Ectodermal cell (in vitro differentiated cells): ENCODE results near the gene CTIF.

Experiments used
- H3K27ac ChIP-seq: 2 replicates; pipeline ENCODE4 v1.7.0; 2013; ENCODE audit warnings: mild to moderate bottlenecking, low read depth, low read length; ENCODE audit not compliant: insufficient read depth, poor library complexity, severe bottlenecking
- H3K27me3 ChIP-seq: 2 replicates; pipeline ENCODE4 v1.7.0; 2013; ENCODE audit warnings: mild to moderate bottlenecking, low read length; ENCODE audit not compliant: insufficient read depth, control insufficient read depth, poor library complexity, severe bottlenecking
- H3K36me3 ChIP-seq: one replicate; pipeline ENCODE4 v1.7.0; 2013; ENCODE audit warnings: low read length; ENCODE audit not compliant: control insufficient read depth, insufficient read depth
- H3K4me1 ChIP-seq: one replicate; pipeline ENCODE4 v1.7.0; 2013; ENCODE audit warnings: low read length; ENCODE audit not compliant: control insufficient read depth, insufficient read depth
- H3K4me3 ChIP-seq: 2 replicates; pipeline ENCODE4 v1.7.0; 2013; ENCODE audit warnings: low read depth, low read length, control low read depth; ENCODE audit not compliant: insufficient read depth
- H3K9me3 ChIP-seq: 2 replicates; pipeline ENCODE4 v1.7.0; 2013; ENCODE audit warnings: mild to moderate bottlenecking, low read length, moderate library complexity; ENCODE audit not compliant: control insufficient read depth
- WGBS, 2 experiments: methylation state at CpG; one replicate each; pipeline ENCODE4 v1.1.7; 2013; ENCODE audit warnings: missing lambda C conversion rate in 2 of 2; 5-methylcytosine and 5-hydroxymethylcytosine counted together

CTIF gene

DNA sequence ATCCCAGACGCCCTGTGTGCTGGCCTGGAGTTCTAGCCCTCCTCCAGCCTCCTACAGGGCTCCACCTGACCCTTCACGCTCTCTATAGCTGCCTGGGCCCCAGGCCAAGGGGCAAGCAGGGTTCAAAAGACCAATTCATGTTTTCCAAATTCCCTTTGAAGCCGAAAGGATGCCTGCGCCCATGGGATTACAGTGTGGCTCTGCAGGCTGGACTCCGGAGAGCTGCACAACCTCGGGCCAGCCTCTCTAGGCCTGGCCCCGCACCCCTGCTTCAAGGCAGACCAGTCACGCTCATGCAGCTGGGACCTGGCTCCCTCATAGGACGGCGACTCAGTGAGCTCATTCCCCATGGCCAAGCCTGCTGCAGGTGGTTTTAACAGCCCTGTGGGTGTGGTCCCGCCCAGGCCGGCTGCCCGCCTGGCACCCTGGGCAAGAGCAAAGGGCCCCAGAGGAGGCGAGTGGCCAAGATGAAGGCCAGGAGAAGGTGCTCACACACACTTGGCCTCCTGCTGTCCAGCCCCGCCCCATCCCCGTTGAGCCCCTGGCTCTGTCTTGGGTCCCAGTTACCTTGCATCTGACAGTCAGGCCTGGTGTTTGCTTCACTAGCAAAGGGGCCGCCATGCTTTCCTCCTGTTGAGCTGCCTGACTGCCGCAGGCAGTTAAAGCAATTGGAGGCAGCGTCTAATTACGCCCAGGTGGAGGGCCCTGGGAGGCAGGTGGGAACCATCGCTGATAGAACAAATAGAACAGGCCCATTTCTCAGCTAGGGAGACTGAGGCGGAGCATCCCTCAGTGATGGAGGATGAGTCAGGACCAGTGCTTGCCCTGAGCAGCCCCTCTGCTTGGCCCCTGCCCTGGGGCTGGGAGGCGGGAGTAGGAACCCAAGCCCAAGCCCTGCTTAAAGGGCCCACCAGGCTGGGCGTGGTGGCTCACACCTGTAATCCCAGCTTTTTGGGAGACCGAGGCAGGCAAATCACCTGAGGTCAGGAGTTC, 355.1 kb downstream of the CTIF start:
- Histone ChIP-seq H3K4me3 (no peak overlapping the region), H3K4me1 (peaks cover 23% of the 10 kb centered on the region), H3K9me3 (no peaks in the 10 kb centered on the region), H3K27me3 (no peaks in the 10 kb centered on the region), H3K27ac (no peak overlapping the region), H3K36me3 (no peaks in the 10 kb centered on the region)
- 85 to 88% methylated on average over 25 of the region's 25 CpGs for WGBS, 2 experiments

DNA sequence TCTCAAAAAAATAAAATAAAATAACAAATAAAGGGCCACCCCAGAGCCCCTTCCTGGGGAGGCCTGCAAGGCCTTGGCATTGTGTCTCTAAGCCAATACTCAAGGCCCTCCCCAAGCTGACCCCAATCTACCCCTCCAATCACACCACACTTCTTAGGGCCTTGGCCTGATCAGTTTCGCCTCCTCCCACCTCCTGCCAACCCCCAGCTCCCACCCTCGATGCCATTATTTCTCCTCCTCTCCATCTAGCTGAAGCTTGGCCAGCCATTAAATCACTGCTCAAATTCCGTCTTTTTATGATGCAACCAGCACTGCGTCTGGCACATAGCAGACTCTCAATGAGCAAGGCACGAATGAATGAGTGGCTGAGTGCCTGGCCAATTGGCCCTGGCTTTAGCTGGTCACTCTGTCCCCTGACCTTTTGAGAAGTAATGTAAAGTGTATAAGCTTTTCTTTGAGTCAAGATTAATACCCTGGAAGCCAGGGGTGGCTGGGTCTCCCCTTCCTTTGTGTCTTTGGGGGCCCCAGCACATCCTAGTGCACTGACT, 356.0 kb downstream of the CTIF start:
- H3K4me1 ChIP-seq = peaks cover 13% of the 10 kb centered on the region
- H3K27me3 ChIP-seq = no peaks in the 10 kb centered on the region
- WGBS, 2 experiments = 91 to 95% methylated on average over 5 of the region's 5 CpGs
- no peaks in the 10 kb centered on the region for H3K9me3 ChIP-seq
- H3K4me3 ChIP-seq = no peak overlapping the region
- no peak overlapping the region for H3K27ac ChIP-seq
- no peaks in the 10 kb centered on the region for H3K36me3 ChIP-seq

DNA sequence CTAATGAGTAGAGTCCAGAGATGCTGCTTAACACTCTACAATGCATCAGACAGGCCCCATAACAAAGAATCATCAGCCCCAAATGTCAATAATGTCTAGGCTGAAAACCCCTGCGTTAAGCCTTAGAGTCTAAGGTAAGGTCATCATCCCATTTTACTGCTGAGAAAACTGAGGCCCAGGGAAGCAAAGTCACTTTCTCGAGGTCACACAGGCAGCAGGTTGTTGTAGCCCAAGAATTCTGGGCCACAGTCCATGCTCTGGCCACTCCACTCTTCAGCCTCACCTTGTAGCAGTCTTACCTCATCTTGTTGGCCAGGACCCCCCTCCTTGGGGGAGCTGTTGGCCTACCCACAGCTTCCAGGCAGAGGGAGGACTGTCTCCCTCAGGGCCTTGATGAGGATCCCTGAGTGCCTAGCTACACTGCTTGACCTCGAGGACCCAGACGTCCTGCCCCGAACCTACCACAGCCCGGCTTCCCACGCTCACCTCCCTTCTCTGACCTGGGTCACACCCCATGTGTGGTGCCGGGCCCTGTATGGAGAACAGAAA, 357.6 kb downstream of the CTIF start:
- Histone ChIP-seq H3K27me3 (no peaks in the 10 kb centered on the region), H3K4me1 (peaks cover 12% of the 10 kb centered on the region), H3K27ac (no peak overlapping the region), H3K36me3 (no peaks in the 10 kb centered on the region), H3K9me3 (no peaks in the 10 kb centered on the region), H3K4me3 (no peak overlapping the region)
- 93% methylated on average over 8 of the region's 8 CpGs for WGBS, 2 experiments

DNA sequence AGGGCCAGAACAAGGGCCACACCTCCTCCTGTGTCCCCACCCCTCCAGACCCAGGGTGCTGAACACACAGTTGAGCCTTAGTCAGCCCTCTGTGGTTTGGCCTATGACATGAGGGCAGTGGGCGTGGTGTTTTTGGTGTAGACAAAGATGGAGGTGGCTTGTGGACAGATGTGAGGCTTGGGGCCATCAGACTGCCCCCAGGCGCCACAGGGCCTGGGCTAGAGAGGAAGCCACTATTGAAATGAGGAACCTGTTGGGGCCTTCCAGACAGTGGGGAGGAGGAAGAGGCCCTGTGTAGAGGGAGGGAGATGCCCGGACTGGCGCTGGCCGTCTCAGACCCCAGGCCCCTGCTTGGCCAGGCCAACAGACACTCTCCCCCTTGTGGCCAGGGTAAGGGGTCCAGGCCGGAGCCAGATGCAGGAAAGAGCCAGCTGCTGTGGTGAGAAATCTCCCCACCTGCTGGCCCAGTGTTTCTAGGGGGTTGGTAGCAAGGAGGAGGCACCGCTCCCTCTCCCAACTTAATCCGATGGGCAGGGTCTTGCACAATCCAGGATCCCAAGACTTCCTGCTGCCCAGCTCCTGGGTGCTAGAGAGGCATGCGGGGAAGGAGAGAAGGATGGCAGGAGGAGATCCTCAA, 358.2 kb downstream of the CTIF start:
- WGBS, 2 experiments = 76% methylated on average over 9 of the region's 9 CpGs
- no peaks in the 10 kb centered on the region for H3K36me3 ChIP-seq
- no peak overlapping the region for H3K27ac ChIP-seq

DNA sequence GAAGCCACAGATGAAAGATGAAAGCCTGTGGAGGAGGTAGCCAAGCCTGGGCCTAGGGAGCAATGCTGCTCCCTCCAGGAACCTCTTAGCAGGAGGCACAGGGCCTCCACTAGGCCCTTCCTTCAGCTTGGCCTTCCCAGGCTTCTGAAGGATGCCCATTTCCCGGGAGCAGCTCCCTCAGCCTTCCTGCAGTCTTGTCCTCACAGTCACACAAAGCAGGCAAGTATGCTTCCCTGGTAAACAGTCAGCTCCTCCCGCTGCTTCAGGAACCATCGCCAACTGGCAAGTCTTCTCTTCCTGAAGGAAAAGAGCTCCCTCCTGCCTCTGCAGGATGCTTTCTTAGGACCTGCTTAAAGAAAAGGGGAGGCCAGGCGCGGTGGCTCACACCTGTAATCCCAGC, 358.7 kb downstream of the CTIF start:
- Histone ChIP-seq H3K36me3 (no peaks in the 10 kb centered on the region), H3K4me1 (peaks cover 12% of the 10 kb centered on the region), H3K27me3 (no peaks in the 10 kb centered on the region), H3K27ac (no peak overlapping the region), H3K9me3 (no peaks in the 10 kb centered on the region), H3K4me3 (no peak overlapping the region)
- 81 to 84% methylated on average over 5 of the region's 5 CpGs for WGBS, 2 experiments

More for the DNA sequence above, 358.2 kb downstream of the CTIF start:
- Histone ChIP-seq H3K9me3 (no peaks in the 10 kb centered on the region), H3K4me1 (peaks cover 12% of the 10 kb centered on the region), H3K27me3 (no peaks in the 10 kb centered on the region), H3K4me3 (no peak overlapping the region)

DNA sequence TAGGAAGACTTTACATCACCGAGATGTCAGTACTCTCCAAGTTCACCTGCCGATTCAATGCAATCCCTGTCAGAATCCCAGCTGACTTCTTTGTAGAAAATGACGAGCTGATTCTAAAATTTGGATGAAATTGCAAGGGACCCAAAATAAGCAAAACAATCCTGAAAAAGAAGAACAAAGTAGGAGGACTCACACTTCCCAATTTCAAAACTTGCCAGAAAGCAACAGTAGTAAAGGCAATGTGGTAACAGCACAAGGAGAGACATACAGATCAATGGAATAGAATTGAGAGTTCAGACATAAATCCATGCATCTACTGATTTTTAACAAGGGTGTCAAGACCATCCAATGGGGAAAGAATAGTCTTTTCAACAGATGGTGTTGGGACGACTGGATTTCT, 359.7 kb downstream of the CTIF start:
- Histone ChIP-seq H3K27me3 (no peaks in the 10 kb centered on the region), H3K9me3 (no peaks in the 10 kb centered on the region), H3K36me3 (no peaks in the 10 kb centered on the region), H3K4me1 (peaks cover 7% of the 10 kb centered on the region), H3K27ac (no peak overlapping the region), H3K4me3 (no peak overlapping the region)
- WGBS, 2 experiments = 97 to 100% methylated on average over 3 to 4 of the region's 4 CpGs

DNA sequence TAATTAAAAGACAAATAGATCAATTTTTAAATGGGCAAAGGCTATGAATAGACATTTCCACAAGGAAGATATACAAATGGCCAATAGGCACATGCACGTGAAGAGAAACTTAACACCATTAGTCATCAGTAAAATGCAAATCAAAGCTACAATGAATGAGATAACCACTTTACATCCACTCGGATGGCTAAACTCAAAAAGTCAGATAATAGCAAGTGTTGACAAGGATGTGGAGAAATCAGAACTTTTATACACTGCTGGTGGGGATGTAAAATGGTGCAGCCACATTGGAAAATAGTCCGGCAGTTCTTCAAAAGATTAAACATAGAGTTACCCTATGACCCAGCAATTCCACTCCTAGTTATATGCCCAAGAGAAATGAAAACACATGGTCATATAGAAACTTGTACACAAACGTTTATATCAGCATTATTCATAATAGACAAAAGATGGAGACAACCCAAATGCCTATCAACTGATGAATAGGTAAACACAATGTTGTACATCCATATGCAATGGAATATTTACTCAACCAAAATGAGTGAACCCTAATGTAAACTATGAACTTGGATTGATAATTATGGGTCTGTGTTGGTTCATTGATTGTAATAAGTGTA, 360.8 kb downstream of the CTIF start:
- Histone ChIP-seq H3K4me1 (no peaks in the 10 kb centered on the region), H3K27ac (no peak overlapping the region), H3K9me3 (no peaks in the 10 kb centered on the region), H3K4me3 (no peak overlapping the region), H3K36me3 (no peaks in the 10 kb centered on the region), H3K27me3 (no peaks in the 10 kb centered on the region)
- 91 to 94% methylated on average over 4 of the region's 4 CpGs for WGBS, 2 experiments

DNA sequence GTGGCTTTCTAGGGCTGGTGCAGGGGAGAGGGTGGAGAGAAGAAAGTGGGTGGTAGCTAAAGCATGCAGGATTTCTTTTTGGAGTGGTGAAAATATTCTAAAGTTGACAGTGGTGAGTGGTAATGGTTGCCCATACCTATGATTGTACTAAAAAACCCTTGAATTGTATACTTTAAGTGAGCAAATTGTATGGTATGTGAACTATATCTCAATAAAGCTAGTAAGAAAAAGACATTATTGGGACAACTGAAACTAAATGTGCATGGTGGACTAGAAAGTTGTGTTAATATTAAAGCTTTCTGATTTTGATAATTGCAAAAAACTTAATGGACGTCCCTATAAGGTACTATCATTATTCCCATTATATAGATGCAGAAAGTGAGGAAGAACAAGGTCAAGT, 361.6 kb downstream of the CTIF start:
- Histone ChIP-seq H3K36me3 (no peaks in the 10 kb centered on the region), H3K4me3 (no peak overlapping the region), H3K4me1 (no peaks in the 10 kb centered on the region), H3K27ac (no peak overlapping the region), H3K9me3 (no peaks in the 10 kb centered on the region), H3K27me3 (no peaks in the 10 kb centered on the region)
- 70% methylated on average over 1 of the region's 1 CpG; no CpG with 5 or more reads in 1 of the 2 experiments for WGBS, 2 experiments

DNA sequence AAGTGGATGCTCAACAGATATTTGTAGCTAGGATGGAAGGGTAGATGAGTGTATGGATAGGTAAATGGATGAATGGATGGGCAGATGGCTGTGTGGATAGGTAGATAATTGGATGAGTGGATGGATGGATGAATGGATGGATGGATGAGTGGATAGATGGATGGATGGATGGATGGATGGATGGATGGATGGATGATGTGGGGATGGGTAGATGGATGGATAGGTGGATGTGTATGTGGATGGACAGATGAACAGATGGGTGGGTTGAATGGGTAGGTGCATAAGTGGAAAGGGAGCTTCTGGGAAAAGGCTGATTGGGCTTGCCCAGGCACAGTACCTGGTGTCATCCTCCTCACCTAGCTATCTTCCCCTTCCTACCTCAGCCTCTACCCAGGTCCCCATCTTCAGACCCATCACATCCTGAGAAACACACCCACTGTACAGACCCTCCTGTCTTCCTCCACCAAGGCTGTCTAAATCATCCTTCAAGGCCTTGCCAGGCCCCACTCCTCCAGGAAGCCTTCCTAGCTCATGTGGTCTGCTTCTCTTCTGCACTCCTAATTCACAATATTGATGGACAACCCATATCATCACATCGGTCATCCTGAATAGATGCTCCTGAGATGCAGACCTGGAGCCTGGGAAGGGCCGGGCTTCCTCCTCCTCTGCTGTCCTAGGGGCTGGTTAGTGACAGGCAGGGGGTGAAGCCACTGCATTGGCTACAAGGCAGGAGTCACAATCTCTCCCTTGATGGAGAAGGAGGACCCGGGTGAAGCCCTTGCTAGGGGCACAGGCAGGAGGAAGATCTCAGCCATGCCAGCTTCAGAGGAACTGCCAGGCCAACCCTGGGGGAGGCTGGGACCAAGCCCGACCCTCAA, 362.6 kb downstream of the CTIF start:
- H3K4me3 ChIP-seq = no peak overlapping the region
- no peaks in the 10 kb centered on the region for H3K36me3 ChIP-seq
- H3K4me1 ChIP-seq = no peaks in the 10 kb centered on the region
- H3K27me3 ChIP-seq = no peaks in the 10 kb centered on the region
- H3K9me3 ChIP-seq = no peaks in the 10 kb centered on the region
- WGBS, 2 experiments = 94% methylated on average over 4 of the region's 4 CpGs
- no peak overlapping the region for H3K27ac ChIP-seq
